NCI-H2196 (cell line): ENCODE results near the gene AIFM3.

Experiments used
- DNase-seq: peaks from one replicate; lab custom pipeline; 2025; ENCODE audit not compliant: unreplicated experiment; lab: John Stamatoyannopoulos, UW

The AIFM3 gene

DNA sequence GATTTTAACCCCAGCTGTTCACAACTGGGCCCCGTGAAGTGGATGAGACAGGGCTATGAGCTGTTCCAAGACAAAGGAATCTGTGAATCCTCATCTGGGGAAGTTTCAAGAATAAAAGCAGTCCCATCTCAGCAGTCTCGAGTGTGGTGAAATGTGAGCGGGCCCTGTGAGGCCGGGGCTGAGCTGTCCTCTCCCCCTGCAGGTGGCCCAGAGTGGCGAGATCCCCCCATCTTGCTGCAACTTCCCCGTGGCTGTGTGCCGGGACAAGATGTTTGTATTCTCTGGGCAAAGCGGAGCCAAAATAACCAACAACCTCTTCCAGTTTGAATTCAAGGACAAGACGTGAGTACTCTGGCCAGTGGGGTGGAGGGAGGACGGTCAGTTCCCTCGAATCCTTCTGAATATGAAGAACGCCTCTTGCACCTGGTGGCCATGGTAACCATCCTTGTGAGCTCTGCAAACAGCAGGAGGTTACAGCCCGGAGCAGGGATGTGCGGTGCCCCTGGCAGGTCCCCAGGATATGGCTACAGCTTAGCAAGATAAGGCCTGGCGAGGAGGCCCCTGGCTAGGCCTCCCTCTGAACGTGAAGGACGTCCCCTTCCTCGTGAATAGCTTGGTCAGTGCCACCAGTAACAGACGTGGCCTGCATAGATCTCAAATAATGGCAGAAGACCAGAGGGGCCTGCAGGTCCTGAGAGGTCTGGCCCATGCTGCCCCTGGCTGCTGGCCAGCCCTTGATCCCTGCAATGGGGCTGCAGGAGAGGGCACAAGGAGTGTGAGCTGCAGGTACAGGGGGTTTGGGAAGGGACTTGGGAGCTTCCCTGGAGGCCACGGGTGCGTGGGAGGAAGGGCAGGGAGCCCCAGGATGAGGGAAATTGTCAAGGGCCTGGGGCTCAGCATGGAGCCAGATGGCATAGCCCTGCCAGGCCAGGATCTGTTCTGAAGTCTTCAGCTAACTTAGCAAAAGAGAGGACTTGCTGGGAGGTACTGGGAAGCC lies 23.4 kb downstream of the AIFM3 start:
- DNase-seq = no peak

DNA sequence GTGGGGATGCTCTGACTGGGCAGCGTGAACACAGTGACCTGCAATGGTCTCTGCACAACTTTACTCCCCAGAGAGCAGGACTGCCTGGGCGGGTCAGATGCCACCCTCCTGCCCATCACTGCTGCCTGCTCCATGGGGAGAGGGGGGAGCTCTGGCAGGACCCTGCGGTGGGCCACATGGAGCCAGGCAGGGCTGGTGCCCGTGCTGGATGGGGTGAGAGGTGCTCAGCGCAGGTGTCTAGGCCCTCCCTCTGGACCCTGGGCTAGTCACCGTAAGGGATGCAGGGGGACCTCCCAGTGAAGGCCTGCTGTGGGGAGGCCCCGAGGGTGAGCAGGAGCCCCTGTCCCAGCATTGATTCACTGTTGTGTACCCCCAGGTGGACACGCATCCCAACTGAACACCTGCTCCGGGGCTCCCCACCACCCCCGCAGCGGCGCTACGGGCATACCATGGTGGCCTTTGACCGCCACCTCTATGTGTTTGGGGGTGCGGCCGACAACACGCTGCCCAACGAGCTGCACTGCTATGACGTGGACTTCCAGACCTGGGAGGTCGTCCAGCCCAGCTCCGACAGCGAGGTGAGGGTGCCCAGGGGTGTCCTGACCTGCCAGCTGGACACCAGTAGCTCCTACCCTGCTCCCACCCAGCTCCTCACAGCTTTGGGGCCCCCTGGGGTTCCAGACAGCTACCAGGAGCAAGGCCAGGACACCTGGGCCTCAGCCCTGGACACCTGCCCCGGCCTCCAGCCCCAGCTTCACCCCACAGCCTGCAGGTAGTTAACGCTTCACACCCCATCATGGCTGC lies 24.4 kb downstream of the AIFM3 start:
- no peak for DNase-seq

DNA sequence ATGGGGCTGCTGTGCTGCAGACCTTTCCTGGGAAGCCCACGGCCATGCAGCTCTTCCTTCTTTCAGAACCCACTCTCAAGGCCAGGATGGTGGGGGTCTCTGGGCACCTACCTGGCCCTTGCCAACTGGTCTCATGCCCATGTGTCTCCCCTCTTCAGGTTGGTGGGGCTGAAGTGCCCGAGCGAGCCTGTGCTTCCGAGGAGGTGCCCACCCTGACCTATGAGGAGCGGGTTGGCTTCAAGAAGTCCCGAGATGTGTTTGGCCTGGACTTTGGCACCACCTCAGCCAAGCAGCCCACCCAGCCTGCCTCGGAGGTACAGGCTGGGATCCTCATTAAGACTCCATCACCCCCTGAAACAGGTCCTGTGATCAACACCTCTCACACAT lies 25.0 kb downstream of the AIFM3 start:
- no peak for DNase-seq

DNA sequence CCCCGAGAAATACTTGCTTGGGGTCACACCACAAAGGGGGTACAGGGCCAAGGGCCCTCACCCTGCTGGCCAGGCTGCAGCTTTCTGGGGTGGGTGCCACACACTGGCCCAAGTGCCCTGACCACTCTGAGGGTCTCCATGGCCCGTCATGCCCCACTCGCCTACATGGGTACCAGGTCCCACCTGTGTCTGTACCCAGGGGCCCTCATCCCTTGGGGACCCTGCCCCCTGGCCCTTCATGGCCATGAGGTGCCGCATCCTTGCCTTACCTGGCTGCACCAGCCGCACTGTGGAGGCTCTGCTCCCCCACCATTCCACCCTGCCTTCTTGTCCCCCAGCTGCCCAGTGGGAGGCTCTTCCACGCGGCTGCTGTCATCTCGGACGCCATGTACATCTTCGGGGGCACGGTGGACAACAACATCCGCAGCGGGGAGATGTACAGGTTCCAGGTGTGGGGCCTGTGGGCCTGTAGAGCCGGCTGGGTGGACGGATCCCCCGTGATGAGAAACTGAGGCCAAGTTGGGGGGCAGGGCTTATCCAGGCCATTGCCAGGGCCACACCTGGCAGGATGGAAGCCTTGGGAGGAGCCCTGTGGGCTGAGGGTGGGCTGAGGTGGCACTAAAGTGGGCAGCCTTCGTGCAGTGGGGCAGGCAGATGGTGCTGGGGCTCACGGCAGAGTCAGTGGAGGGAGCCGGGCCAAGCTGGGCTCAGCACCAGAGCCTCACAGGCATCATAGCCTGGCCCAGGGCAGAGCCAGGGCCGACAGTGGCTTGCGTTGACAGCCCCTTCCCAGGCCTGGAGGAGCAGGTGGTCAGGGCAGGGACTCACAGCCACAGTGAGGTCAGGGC lies 25.6 kb downstream of the AIFM3 start:
- no peak for DNase-seq

DNA sequence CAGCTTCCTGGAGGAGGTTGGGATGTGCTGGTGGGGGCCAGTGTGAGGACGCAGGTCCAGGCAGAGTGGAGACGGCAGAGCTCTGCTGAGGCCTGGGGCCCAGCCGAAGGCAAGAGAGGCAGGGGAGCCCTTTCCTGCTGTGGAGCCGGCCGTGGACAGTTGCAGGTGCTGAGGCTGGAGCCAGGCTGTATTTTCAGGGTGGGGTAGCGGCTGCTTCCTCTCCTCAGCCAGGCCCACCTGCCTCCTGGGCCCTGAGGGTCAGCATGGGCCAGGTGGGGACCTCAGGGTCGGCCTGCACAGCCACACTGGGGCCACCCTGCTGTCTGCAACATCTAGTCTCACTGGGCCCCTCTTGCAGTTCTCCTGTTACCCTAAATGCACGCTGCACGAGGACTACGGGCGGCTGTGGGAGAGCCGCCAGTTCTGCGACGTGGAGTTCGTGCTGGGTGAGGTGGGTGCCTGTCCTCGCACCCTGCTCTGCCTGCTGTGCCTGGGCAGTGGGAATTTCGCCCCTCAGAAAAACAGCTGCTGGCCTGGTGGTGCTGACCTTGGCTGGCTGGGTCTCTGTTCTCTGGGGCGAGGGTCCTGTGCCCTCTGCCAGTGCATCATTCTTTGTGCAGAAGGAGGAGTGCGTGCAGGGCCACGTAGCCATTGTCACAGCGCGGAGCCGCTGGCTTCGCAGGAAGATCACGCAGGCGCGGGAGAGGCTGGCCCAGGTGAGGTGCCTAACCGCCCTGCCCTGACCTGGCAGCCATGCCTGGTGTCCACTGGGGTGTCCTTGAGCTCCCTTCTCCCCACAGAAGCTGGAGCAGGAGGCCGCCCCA lies 26.5 kb downstream of the AIFM3 start:
- no peak for DNase-seq

DNA sequence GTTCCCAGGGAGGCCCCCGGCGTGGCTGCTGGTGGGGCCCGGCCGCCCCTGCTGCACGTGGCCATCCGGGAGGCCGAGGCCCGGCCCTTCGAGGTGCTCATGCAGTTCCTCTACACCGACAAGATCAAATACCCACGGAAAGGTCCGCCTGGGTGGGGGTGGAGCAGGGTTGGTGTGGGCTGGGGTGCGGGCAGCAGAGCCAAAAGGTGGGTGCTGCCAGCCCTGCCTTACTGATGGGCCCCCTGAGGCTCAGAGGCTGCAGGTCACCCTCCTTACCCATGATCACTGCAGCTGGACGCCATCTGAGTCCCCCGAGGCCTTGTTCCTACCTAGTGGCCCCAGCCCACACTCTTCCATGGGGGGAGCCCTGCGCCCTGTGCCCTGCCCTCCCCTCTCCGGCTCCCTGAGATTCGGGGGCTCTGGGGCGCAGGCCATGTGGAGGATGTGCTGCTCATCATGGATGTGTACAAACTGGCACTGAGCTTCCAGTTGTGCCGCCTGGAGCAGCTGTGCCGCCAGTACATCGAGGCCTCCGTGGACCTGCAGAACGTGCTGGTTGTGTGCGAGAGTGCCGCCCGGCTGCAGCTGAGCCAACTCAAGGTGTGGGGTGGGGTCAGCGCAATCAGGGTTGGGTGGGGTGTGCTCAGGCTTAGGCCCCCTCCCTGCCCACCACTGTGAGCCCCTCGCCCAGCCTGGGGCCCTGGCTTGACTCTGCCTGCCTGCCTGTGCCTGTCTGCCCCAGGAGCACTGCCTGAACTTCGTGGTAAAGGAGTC lies 27.3 kb downstream of the AIFM3 start:
- no peak for DNase-seq

DNA sequence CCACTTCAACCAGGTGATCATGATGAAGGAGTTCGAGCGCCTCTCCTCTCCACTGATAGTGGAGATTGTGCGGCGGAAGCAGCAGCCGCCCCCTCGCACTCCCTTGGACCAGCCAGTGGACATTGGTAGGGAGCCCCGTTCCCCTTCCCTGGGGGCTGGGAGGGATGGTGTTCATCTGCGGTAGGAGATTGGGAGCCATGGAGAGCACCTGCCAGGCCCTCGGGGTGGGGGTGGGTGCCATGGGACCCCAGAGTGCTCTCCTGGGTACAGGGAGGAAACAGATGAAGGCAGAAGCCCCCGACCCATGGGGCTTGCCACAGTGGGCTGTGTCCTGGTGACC lies 27.8 kb downstream of the AIFM3 start:
- DNase-seq = no peak

DNA sequence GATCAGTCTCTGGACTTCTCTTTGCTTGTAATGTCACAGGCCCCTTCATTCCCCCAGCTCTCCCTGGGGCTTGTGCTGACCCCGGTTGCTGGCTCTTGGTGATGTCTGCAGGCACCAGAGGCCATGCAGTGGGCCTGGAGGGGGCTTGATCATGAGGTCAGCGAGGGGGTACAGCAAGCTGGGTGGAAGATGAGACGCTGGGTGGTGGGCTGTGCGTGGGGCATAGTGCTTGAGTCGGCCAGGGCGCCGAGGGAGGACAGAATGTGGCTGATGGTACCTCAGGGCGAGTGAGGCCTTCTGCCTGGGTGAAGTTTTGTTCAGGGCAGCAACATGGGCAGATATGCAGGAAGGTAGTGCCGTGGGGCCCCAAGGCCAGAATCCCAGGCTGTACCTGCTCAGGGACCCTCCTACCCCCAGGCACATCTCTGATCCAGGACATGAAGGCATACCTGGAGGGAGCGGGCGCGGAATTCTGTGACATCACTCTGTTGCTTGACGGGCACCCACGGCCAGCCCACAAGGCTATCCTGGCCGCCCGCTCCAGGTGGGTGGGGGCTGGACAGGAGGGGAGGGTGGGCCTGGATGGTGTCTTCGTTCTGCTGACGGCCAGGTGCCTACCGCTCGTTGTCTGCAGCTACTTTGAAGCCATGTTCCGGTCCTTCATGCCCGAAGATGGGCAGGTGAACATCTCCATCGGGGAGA lies 28.4 kb downstream of the AIFM3 start:
- no peak for DNase-seq

DNA sequence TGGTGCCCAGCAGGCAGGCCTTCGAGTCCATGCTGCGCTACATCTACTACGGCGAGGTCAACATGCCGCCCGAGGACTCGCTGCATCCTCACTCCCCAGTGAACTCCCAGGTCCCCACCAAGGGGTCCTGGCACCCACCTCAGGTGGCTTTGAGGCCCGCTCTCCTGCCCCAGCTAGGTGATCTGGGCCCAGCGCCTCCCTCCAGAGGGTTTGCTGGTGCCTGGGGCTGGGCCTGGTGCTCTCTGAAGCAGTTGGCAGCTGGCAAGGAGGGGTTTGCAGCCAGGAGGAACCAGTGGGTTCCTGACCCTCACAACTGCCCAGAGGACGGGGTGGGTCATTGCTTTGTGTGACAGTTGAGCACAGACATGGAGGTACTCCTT lies 29.0 kb downstream of the AIFM3 start:
- DNase-seq = no peak

DNA sequence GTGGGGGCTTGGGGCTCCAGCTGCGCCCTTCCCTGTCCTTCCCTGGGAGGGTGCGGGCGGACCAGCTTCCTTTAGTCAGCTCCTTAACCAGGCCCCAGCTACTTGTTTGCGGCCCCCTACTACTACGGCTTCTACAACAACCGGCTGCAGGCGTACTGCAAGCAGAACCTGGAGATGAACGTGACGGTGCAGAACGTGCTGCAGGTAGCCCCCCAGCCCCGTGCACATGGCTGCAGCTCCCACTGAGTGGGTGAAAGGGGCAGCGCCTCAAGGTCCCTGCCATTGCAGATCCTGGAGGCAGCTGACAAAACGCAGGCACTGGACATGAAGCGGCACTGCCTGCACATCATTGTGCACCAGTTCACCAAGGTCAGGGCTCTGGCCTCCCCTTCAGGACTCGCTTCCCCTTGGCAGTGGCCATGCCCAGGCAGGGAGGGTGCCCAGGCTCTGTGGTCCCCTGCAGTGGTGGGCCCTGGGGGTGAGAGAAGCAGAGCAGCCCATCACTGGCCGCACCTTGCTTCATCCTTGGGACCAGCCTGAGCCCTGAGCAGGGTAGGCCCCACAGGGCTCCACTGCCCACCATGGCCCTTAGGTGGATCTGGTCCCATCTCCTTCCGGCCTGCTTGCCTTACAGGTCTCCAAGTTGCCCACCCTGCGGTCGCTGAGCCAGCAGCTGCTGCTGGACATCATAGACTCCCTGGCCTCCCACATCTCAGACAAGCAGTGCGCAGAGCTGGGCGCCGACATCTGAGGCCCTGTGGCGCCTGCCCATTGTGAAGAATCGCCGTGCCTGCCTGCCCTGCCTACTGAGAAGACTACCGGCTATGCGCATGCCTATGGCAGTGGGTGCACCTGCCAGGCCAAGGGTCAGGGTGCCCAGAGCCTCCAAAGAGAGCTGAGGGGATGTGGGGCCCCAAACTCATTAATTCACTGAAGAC lies 29.8 kb downstream of the AIFM3 start:
- no peak for DNase-seq

DNA sequence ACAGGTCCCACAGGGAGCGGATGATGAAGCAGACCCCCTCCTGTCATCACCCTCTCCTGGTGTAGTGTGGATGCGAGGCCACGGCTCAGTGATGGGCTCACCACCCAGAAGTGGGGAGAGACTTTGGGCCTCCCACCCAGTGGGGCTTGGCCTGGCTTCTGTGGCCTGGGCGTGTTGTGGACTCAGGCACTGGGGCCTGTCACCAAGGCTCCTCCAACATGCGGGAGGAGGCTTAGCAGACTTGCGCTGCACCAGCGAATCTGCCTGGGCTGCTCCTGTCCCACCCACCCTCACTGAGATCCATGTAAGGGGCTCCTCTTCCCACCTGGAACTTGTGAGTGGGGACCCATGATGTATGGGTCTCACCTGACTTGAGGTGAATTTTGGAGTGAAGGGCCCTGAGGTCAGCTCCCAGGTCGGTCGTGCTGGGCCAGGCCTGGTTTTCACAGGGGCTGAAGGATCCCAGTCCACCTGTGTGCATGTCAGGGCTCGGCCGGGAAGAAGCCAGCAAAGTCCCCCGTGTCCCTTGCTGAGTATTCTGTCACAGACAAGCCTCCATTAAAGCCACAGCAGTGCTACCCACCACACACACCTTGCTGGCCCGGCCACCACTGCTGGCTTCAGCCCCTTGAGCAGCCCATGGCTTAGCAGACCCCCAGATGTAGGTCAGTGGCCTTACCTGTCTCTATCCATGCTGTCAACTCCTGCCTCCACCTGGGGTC lies 30.6 kb downstream of the AIFM3 start:
- DNase-seq = no peak

DNA sequence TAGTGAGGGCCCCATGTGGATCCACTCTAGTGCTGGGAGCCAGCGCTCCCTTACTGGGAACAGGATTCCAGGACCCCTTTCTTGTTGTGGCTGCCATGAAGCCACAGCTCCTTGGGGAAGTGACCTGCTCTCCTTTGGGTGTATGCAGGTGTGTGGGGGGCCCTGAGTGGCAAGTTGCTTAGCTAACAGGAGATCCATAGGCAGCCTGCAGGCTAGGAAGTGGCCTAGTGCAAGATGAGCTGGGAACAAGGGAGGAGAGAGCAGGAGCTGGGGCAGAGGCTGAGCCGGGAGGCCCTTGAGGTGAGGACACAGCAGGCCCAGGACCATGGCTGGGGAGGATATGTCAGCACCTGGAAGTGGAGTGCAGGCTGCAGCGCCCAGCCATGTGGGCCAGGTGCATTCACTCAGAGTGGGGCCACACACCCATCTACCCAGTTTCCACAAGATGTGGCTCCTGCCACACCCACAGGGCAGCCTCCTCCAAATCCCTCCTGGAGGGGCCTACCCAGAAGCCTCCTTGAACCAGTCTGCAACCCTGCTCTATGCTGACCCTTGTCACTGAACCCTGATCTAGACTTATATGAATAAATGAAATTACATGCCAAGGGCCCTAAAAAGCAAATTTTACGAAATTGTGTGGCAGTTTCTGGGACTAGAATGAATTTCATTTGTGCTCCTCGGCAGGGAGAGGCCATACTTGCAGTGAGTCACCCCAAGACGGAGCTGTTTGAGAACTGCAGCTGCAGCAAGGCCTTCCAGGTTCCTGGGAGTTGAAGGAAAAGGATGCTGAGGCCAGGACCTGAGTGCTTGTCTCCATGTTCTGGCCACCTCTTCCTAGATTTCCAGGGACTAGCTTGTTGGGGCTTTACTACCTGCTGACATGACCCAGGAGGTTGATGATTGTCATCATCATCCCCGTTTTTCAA lies 31.6 kb downstream of the AIFM3 start:
- DNase-seq = no peak

DNA sequence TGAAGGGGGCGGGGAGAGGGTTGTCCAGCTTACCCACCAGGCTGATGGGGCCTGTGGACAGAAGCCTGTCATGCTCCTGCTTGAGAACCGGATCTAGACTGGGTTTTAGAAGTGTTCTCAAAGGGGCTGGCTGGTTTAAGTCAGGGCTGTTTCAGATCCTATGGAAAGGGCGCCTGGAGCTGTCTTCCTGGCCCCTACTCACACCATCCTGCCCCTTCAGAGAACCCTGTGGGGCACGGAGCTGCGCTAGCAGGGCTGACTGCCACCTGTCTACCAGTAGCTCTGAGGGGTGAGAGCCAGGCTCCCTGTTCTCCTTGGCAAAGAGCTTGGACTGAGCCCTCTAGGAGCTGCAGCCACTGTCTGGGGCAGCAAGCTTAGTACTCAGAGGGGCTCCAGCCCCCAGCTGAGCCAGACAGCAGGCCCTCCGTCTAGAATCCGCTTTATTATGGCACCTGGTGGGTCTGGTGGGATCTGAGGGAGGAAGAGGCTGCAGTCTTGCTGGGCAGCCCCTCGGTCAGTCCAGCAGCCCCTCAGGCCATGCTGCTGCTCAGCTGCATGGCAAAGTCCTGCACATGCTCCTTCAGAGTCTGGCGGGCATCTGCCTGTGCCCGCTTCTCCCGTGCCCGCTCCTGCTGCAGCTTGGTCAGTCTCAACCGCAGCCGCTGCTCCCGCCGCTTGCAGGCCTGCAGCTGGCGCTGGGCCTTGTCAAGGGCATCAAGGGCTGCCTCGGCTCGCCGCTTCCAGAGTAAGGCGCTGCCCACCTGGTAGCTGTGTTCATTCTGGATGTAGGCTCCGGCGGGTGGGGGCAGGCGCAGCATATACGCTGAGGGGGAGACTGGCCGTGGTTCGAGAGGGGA lies 32.5 kb downstream of the AIFM3 start:
- no peak for DNase-seq

DNA sequence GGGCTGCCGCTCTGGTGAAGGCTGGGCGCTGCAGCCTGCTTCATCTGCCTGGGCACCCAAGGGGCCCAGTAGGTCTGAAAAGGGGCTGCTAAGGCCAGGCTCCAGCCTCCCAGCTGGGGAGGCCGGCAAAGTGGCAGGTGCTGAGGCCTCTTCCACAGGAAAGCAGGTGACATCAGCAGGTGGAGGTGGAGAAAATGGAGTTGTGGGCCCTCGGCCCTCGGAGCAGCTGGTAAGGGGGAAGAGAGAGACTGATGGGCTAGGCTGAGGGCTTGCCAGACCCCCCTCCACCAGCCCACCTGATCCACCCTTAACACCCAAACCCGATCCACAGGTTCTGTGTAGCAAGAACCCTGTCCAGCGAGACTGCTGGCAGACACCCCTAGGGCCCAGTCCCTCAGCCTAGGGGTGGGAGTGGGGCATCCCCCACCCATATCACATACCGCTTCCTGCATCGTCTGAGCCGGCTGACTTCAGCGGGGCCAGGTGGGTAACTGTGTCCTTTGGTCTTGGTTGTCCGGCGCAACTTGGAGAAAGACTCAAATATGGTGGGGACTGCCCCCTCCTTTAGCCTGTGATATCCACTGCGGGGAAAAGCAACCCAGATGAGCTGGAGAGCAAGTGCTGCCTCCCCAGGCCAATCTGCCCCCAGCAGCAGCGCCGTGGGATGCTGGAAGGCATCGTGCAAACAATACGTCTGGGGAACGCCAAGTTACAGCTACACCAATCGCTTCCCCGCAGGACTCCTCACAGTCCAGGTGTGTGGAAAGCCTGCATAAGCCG lies 33.3 kb downstream of the AIFM3 start:
- DNase-seq = no peak
